Smooth muscle cell (in vitro differentiated cells): ENCODE data around the gene SULF2. TPM values are rescaled to one million over a fixed set of nuclear protein-coding genes. Genes with fewer than 3 reads are reported as not detected.

ENCODE experiments used
- DNase-seq: peaks from one replicate; lab custom pipeline; 2025; ENCODE audit not compliant: unreplicated experiment; lab: John Stamatoyannopoulos, UW
- H2AFZ ChIP-seq: fragments of 200-600 bp; sonication (generic); 2 replicates; pipeline ENCODE4 v1.6.0; 2016; ENCODE audit warnings: antibody characterized with exemption, low read depth, mild to moderate bottlenecking
- H3F3A ChIP-seq: fragments of 200-600 bp; sonication (generic); 2 replicates; pipeline ENCODE4 v1.6.0; 2017; ENCODE audit warnings: antibody characterized with exemption, low read depth
- H3K27ac ChIP-seq: fragments of 200-600 bp; sonication (generic); 2 replicates; pipeline ENCODE4 v1.5.1; 2016; ENCODE audit warnings: low read depth, mild to moderate bottlenecking
- H3K27me3 ChIP-seq: fragments of 200-600 bp; sonication (generic); 2 replicates; pipeline ENCODE4 v1.6.1; 2016; ENCODE audit warnings: low read depth, mild to moderate bottlenecking
- H3K36me3 ChIP-seq: fragments of 200-600 bp; sonication (generic); 2 replicates; pipeline ENCODE4 v1.5.1; 2016; ENCODE audit warnings: low read depth
- H3K4me1 ChIP-seq: fragments of 200-600 bp; sonication (generic); 2 replicates; pipeline ENCODE4 v1.5.1; 2016; ENCODE audit warnings: low read depth
- H3K4me2 ChIP-seq: fragments of 200-600 bp; sonication (generic); 2 replicates; pipeline ENCODE4 v1.6.0; 2016; ENCODE audit warnings: mild to moderate bottlenecking
- H3K4me3 ChIP-seq: fragments of 200-600 bp; sonication (generic); 2 replicates; pipeline ENCODE4 v1.5.1; 2016; ENCODE audit warnings: mild to moderate bottlenecking
- H3K79me2 ChIP-seq: fragments of 200-600 bp; sonication (generic); 2 replicates; pipeline ENCODE4 v1.6.0; 2016; ENCODE audit warnings: low read depth, mild to moderate bottlenecking
- H3K9ac ChIP-seq: fragments of 200-600 bp; sonication (generic); 2 replicates; pipeline ENCODE4 v1.6.0; 2016; ENCODE audit warnings: low read depth
- H3K9me3 ChIP-seq: fragments of 200-600 bp; sonication (generic); replicated peaks from 2 replicates; pipeline ENCODE4 v1.5.1; 2016; ENCODE audit warnings: low read depth
- H4K20me1 ChIP-seq: fragments of 200-600 bp; sonication (generic); 2 replicates; pipeline ENCODE4 v1.6.0; 2016; ENCODE audit warnings: low read depth
- CTCF ChIP-seq: fragments of 200-600 bp; sonication (generic); IDR thresholded peaks from 2 replicates; pipeline ENCODE4 v1.5.1; 2017; ENCODE audit warnings: borderline replicate concordance, mild to moderate bottlenecking, antibody characterized with exemption; ENCODE audit not compliant: insufficient read depth, poor library complexity, severe bottlenecking
- WGBS: methylation state at CpG from one replicate; pipeline ENCODE4 v1.1.7; 2016; ENCODE audit warnings: low lambda C conversion rate; 5-methylcytosine and 5-hydroxymethylcytosine counted together
- polyA plus RNA-seq: library from polyadenylated mRNA; unstranded; fragments of >200 nt; fragmentation: Nextera tagmentation; extraction: Ambion mirVana; gene quantifications from 2 replicates; pipeline ENCODE4 v1.2.1, GENCODE V29; 2016
- total RNA-seq: library from RNA; depleted of rRNA; stranded (reverse); fragments of >200 nt; gene quantifications from 2 replicates; pipeline ENCODE4 v1.2.3, GENCODE V29; 2014

Gene SULF2
- total and polyA plus RNA-seq, 2 experiments from 2014 or later, result 109 to 144 TPM

DNA sequence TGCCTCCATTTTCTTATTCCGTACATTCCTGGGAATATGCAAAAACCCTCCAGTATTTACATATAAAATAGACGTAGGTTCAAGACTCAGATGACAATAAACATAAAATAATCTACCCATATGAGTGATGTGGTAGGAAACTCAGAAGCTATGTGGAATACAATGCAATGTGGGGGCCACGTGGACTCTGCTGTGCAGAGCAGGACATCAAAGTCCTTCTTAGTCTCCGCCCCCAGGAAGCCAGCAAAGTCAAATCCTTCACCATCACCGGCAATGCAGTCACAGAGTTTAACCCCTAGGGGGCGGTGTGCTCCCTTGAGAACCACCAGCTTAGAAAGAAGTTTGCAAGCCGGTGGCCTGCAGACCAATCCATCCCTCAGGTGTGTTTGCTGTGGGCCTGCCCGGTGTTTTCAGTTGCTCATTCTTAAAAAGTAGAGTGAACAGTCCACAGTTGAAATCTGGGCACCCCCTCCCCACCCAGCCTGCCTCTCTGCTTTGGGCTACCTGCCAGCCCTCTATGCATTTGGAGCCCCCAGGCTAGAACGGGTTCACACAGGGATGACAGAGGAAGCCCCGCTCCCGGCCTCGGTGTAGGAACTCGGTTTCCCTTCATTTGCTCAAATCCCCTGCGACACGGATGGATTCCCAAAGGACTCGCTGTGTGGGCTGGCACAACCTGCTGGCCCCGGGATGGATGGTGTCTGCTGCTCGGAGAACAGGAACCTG, 59.9 kb downstream of the SULF2 start:
- peak; percentile 9 for DNase-seq

DNA sequence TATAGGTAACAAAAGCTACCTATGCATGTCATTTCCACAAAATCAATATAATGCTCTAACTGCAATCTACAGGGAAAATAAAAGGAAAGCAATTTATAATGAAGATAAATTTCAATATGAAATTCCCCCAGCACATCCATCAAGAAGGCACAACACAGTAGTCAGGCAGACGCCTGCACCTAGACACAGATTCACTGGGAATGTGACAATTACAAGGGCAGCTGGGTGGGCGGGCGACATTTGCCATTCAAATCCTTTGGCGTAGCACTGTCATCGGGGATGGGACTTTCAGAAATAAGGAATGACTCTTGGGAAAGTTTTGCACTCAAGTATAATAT, 60.4 kb downstream of the SULF2 start:
- 72% methylated on average over 5 of the region's 5 CpGs for WGBS
- H3K27ac ChIP-seq, result peak overlapping the region; percentile 38
- no peaks in the 10 kb centered on the region for H3K9me3 ChIP-seq
- H3K4me3 ChIP-seq, result no peak overlapping the region
- no peak for TF ChIP-seq CTCF
- peaks cover 2% of the 10 kb centered on the region for H3F3A ChIP-seq
- H3K79me2 ChIP-seq, result no peaks in the 10 kb centered on the region
- H2AFZ ChIP-seq, result no peak overlapping the region
- H3K4me2 ChIP-seq, result peak overlapping the region; percentile 3
- no peaks in the 10 kb centered on the region for H3K36me3 ChIP-seq
- DNase-seq, result no peak
- H3K9ac ChIP-seq, result no peak overlapping the region
- peaks cover 4% of the 10 kb centered on the region for H3K4me1 ChIP-seq
- peaks cover 19% of the 10 kb centered on the region for H4K20me1 ChIP-seq
- H3K27me3 ChIP-seq, result no peaks in the 10 kb centered on the region

More for the DNA sequence above, 59.9 kb downstream of the SULF2 start:
- Histone ChIP-seq H3K4me1 (peaks cover 4% of the 10 kb centered on the region), H3K27ac (no peak overlapping the region), H3K9me3 (no peaks in the 10 kb centered on the region), H3F3A (peaks cover 2% of the 10 kb centered on the region), H3K4me3 (no peak overlapping the region), H3K79me2 (no peaks in the 10 kb centered on the region), H3K27me3 (no peaks in the 10 kb centered on the region), H3K4me2 (peak overlapping the region; percentile 3), H3K36me3 (no peaks in the 10 kb centered on the region), H3K9ac (no peak overlapping the region), H4K20me1 (peaks cover 16% of the 10 kb centered on the region), H2AFZ (no peak overlapping the region)
- peak; percentile 91 for TF ChIP-seq CTCF
- WGBS, result 60% methylated on average over 18 of the region's 18 CpGs

- no peaks in the 10 kb centered on the region for H3K9me3 ChIP-seq
- H3K36me3 ChIP-seq, result no peaks in the 10 kb centered on the region
- no peak for TF ChIP-seq CTCF
- H2AFZ ChIP-seq, result no peak overlapping the region
- H3K79me2 ChIP-seq, result no peaks in the 10 kb centered on the region
- peak overlapping the region; percentile 3 for H3K4me2 ChIP-seq
- no peaks in the 10 kb centered on the region for H3K27me3 ChIP-seq
- 33% methylated on average over 6 of the region's 6 CpGs for WGBS
- no peak overlapping the region for H3K9ac ChIP-seq
- H3K4me1 ChIP-seq, result peaks cover 4% of the 10 kb centered on the region
- H3F3A ChIP-seq, result peaks cover 2% of the 10 kb centered on the region
- peak overlapping the region; percentile 38 for H3K27ac ChIP-seq
- peaks cover 24% of the 10 kb centered on the region for H4K20me1 ChIP-seq
- H3K4me3 ChIP-seq, result no peak overlapping the region
- no peak for DNase-seq
Measured at GRCh38 chr20:47724396-47724795, 60.9 kb downstream of the SULF2 start.

GRCh38 chr20:47723322-47723721, 62.0 kb downstream of the SULF2 start:
- Histone ChIP-seq H3K9me3 (no peaks in the 10 kb centered on the region), H3K4me3 (no peak overlapping the region), H3F3A (peaks cover 2% of the 10 kb centered on the region), H3K9ac (no peak overlapping the region), H4K20me1 (peaks cover 24% of the 10 kb centered on the region), H3K4me2 (no peak overlapping the region), H3K36me3 (no peaks in the 10 kb centered on the region), H3K27ac (no peak overlapping the region), H2AFZ (no peak overlapping the region), H3K4me1 (peaks cover 4% of the 10 kb centered on the region), H3K27me3 (no peaks in the 10 kb centered on the region), H3K79me2 (no peaks in the 10 kb centered on the region)
- WGBS, result 96% methylated on average over 11 of the region's 11 CpGs
- TF ChIP-seq CTCF, result no peak
- no peak for DNase-seq
